ENCODE measurements around the gene DCTPP1. TPM values are rescaled to one million over a fixed set of nuclear protein-coding genes. Genes with fewer than 3 reads are reported as not detected.

Gene DCTPP1
- total RNA-seq, 6 experiments from 2014 or later: 24.9 to 37.9 (median 28.5) TPM

GRCh38 chr16:30379158-30379783, 50.6 kb downstream of the DCTPP1 start:
- Mint-ChIP-seq H3K27ac (no peak overlapping the region), H3K36me3 (ENCODE audit: low read depth) (peaks cover 5% of the 10 kb centered on the region), H3K4me1 (ENCODE audit: low read depth) (peaks cover 24% of the 10 kb centered on the region), H3K27me3 (ENCODE audit: insufficient read depth) (no peaks in the 10 kb centered on the region; the same call in 1 of the 2 replicates), H3K4me3 (peak overlapping the region; percentile 97), H3K9me3 (no peaks in the 10 kb centered on the region)
- DNase-seq: no peak
- TF ChIP-seq CTCF (IDR thresholded peaks at IDR 0.05): no peak

GRCh38 chr16:30378236-30379157, 51.3 kb downstream of the DCTPP1 start:
- Mint-ChIP-seq H3K27me3 (ENCODE audit: insufficient read depth) (no peaks in the 10 kb centered on the region; the same call in 1 of the 2 replicates), H3K27ac (peak overlapping the region; percentile 100), H3K4me3 (peak overlapping the region; percentile 97), H3K9me3 (no peaks in the 10 kb centered on the region), H3K4me1 (ENCODE audit: low read depth) (peaks cover 24% of the 10 kb centered on the region), H3K36me3 (ENCODE audit: low read depth) (peaks cover 5% of the 10 kb centered on the region)
- TF ChIP-seq CTCF (IDR thresholded peaks at IDR 0.05): no peak; the same call in 1 of the 2 replicates
- DNase-seq: peak; percentile 94

GRCh38 chr16:30377812-30378235, 52.0 kb downstream of the DCTPP1 start:
- DNase-seq: peak; percentile 73
- Mint-ChIP-seq H3K4me3 (peak overlapping the region; percentile 97), H3K9me3 (no peaks in the 10 kb centered on the region), H3K36me3 (ENCODE audit: low read depth) (peaks cover 5% of the 10 kb centered on the region), H3K27ac (peak overlapping the region; percentile 100), H3K27me3 (ENCODE audit: insufficient read depth) (peaks cover 1% of the 10 kb centered on the region), H3K4me1 (ENCODE audit: low read depth) (peaks cover 24% of the 10 kb centered on the region)
- TF ChIP-seq CTCF (IDR thresholded peaks at IDR 0.05): no peak

GRCh38 chr16:30377050-30377811, 52.6 kb downstream of the DCTPP1 start:
- peak overlapping the region; percentile 100 for H3K27ac Mint-ChIP-seq
- peak overlapping the region; percentile 97 for H3K4me3 Mint-ChIP-seq
- no peak for DNase-seq
- no peak for TF ChIP-seq CTCF (IDR thresholded peaks at IDR 0.05)
- H3K36me3 Mint-ChIP-seq (ENCODE audit: low read depth): peaks cover 5% of the 10 kb centered on the region
- no peaks in the 10 kb centered on the region for H3K9me3 Mint-ChIP-seq
- H3K27me3 Mint-ChIP-seq (ENCODE audit: insufficient read depth): peaks cover 3% of the 10 kb centered on the region
- H3K4me1 Mint-ChIP-seq (ENCODE audit: low read depth): peaks cover 24% of the 10 kb centered on the region

GRCh38 chr16:30376461-30376902, 53.3 kb downstream of the DCTPP1 start:
- H3K36me3 Mint-ChIP-seq (ENCODE audit: low read depth): peaks cover 5% of the 10 kb centered on the region
- no peak overlapping the region for H3K4me3 Mint-ChIP-seq
- H3K9me3 Mint-ChIP-seq: no peaks in the 10 kb centered on the region
- no peak for TF ChIP-seq CTCF (IDR thresholded peaks at IDR 0.05)
- peak overlapping the region; percentile 100 for H3K27ac Mint-ChIP-seq
- peaks cover 3% of the 10 kb centered on the region for H3K27me3 Mint-ChIP-seq (ENCODE audit: insufficient read depth)
- no peak for DNase-seq
- peaks cover 29% of the 10 kb centered on the region for H3K4me1 Mint-ChIP-seq (ENCODE audit: low read depth)
